ENCODE results near the gene FOXO6.
A peak's percentile ranks its signal among the peaks of the same experiment; 100 is the strongest.

The FOXO6 gene

GRCh38 chr1:41360786-41361494 lies at the start of gene FOXO6:
FOXO6 (plus strand) TSS chr1:41361434.
- DNase-seq, result peak; percentile 96

- DNase-seq, result no peak
Measured at GRCh38 chr1:41312991-41313645, 48.1 kb upstream of the FOXO6 start.

GRCh38 chr1:41313661-41314131 lies 47.5 kb upstream of the FOXO6 start:
- DNase-seq, result no peak

GRCh38 chr1:41314376-41315145 lies 46.7 kb upstream of the FOXO6 start:
- no peak for DNase-seq

GRCh38 chr1:41315146-41315822 lies 46.0 kb upstream of the FOXO6 start:
- DNase-seq, result no peak

DNA sequence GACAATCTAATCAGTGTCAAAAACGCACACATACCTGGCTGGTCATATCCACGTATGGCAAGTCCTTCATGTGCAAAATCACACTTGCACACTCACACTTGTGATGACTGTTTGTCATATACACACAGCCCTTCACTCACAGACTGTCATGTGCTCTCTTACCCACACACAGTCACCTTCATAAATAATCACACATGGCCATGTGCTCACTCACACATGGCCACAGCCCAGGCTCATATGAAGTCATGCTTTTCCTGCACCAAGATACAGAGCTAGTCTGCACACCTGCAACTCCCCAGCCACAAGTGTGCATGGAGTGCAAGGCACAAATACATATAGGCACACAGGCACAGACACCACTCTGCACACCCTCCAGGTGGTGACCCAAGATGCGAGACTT lies 45.4 kb upstream of the FOXO6 start:
- no peak for DNase-seq

DNA sequence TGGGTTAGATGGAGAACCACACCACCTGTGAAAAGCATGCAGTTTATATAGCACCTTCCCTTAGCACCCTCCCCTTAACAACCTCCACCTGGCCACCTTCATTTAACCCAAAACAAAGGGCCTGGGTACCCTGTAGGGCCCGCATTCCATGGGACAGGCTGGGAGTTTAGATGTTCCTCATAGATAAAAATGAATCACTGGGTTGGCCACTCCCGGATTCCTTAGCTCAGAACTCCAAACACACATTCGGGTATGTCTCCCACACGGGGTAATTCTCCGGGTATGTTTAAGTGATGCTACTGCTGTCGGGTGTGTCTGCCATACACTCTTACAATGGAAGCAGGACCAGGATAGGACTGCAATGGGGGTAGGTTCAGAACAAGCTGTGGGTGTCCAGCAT lies 43.9 kb upstream of the FOXO6 start:
- DNase-seq, result no peak

DNA sequence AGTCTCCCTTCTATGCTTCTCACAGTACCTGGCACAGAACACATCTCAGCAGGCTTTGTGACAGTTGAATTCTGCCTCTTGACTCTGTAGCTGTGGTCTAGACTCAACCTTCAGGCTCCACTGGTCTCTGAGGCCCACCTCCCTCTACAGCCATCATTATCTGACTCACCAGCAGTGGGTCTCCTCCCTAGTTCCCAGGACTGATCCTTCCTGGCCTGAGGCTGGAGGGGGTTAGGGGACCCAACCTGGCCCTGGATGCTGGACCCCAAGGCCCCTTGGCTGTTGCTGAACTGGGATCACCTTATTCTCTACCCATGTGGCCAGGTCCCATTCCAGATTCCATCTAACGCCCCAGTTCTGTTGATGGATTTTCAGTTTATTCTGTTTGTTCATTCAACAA lies 43.1 kb upstream of the FOXO6 start:
- DNase-seq, result no peak

DNA sequence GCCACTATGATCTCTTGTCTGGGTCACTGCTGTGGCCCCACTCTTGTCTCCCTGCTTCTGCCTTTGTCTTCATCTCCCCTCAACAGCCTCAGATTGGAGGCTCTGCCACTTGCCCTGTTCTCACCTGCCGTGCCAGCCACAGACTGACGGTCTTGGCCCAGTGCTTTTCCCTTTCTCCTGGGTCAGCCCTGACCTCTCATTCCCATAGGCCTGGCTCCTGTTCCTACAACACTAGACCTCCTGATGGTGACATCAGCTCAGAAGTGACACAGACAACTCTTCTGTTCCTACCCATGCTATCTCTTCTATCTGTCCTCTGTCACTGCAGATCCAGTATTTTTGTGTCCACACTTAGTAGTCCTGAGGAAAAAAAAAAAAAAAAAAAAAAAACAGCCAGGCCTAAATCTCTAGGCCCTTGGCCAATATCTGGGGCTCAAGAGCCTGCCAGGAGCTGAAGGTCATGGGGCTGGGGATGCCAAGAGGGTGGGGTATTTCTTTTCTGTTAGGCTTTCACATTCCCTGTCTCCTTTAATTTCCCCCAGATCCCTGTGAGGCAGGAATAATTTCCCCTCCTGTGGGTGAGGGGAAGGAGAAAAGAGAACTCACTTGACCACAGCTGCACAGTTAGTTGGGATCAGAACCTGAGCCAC lies 42.0 kb upstream of the FOXO6 start:
- DNase-seq, result no peak

- no peak for DNase-seq
Measured at GRCh38 chr1:41319807-41320711, 41.2 kb upstream of the FOXO6 start.

GRCh38 chr1:41320895-41321676 lies 40.1 kb upstream of the FOXO6 start:
- no peak for DNase-seq

GRCh38 chr1:41322101-41322661 lies 39.1 kb upstream of the FOXO6 start:
- no peak for DNase-seq

DNA sequence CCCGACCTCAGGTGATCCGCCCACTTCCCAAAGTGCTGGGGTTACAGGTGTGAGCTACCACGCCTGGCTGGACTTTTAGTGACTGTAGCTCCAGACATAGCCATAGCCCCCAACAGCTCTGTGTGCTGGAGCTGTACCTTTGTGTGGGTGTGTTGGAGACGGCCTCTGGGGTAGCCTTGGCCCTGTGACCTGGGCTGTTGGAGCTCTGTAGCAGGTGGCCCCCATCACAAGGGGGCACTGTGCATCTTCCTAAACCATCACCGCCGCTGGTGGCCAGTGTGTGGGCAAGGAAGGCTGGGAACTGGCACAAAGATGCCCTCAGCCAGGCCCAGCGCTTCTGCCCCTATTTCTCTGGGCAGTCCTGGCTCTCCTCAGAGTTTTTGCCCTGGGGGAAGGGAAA lies 38.4 kb upstream of the FOXO6 start:
- DNase-seq, result peak; percentile 62

- no peak for DNase-seq
Measured at GRCh38 chr1:41323243-41323642, 38.0 kb upstream of the FOXO6 start.

GRCh38 chr1:41325801-41326200 lies 35.4 kb upstream of the FOXO6 start:
- DNase-seq, result no peak

DNA sequence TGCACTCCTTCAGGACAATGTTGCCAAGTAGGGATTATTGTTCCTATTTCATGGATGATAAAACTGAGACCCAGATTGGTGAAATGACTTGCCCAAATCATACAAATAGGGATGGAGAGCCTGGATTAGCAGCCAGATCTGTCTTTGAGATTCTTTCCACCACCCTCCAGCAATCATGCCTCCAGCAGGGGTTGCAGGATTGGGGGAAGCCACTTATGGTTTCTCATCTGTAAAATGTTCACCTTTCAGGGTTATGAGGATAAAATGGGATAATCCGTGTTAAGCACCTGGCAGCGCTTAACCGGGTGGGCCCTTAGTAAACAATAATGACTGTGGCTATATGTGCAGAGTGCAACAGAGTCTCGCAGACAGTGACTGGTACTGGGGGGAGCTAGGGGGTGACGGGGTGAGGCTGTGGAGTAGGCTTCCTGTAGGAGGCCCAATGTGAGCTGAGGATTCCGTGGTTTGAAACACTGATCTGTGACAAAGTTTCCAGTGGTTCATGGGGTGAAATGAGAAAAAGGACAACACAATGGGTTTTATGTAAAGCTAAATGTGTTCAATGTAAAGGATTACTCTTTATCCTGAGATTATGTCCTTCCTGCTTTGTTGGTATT lies 33.7 kb upstream of the FOXO6 start:
- no peak for DNase-seq

DNA sequence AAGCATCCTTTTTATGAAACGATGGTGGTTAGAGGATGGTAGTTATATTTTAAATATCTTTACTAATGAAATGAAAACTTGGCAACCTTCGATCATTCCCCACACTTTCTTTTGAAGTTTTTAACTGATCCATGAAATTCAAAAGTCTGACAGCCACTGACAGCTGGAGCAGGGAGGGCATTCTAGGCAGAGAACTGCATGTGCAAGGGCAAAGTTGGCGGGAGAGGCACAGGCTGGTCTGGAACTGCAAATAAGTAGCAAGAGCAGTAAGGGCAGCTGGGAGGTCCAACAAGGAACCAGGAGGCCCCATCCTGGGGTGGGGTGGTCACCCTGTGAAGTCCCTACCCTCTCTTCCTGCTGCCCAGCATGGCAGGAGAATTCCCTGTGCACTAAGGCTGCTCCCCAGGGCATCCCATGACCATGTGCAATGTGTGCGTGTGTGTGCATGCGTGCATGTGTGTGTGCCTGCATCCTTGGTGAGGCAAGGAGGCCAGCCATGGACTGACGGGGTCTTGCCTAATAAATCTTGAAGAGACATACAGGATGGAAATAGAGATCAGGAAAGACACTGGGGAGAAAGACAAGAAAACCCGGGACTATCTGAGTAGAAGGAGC lies 33.1 kb upstream of the FOXO6 start:
- no peak for DNase-seq

DNA sequence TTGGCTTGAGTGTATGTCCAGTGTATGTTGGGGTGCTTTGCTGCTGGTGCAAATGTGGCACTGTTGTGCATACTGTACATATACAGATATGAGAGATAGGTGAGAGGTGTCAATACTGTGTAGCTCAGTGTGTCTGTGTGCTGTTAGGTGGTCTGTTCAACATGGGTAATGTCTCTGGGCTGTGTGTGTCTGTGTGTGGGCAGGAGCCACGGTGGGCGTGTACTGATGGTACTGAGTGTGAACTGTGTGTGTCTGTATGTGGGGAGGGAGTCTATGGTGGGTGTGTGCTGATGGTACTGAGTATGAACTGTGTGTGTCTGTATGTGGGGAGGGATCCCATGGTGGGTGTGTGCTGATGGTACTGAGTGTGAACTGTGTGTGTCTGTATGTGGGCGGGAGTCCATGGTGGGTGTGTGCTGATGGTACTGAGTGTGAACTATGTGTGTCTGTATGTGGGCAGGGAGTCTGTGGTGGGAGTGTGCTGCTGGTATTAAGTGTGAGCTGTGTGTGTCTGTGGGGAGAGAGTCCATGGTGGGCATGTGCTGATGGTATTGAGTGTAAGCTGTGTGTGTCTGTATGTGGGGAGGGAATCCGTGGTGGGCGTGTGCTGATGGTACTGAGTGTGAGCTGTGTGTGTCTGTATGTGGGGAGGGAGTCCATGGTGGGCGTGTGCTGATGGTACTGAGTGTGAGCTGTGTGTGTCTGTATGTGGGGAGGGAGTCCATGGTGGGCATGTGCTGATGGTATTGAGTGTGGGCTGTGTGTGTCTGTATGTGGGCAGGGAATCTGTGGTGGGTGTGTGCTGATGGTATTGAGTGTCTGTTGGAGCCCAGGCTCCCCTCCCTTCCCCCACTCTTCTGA lies 32.2 kb upstream of the FOXO6 start:
- no peak for DNase-seq
